GM23338 (cell line): ENCODE results near the gene IDH3A. TPM values are rescaled to one million over a fixed set of nuclear protein-coding genes. Genes with fewer than 3 reads are reported as not detected.

ENCODE experiments used
- ATAC-seq: fragments of 200-7000 bp; cut with Tn5 transposase; 3 replicates; pipeline ENCODE4 v1.9.1; 2020
- DNase-seq: peaks from one replicate; pipeline ENCODE4 v3.0.0-alpha.2; 2015; ENCODE audit warnings: low spot score
- H2AFZ ChIP-seq: fragments of 200-600 bp; sonication (generic); 2 replicates; pipeline ENCODE4 v1.8.0; 2016; ENCODE audit warnings: antibody characterized with exemption, mild to moderate bottlenecking, moderate library complexity
- H3F3A ChIP-seq: fragments of 200-600 bp; sonication (generic); replicated peaks from 2 replicates; pipeline ENCODE4 v1.8.0; 2017; ENCODE audit warnings: antibody characterized with exemption, mixed run types, low read depth
- H3K27ac ChIP-seq: fragments of 200-600 bp; sonication (generic); 2 replicates; pipeline ENCODE4 v1.6.1; 2016; ENCODE audit warnings: low read depth
- H3K27me3 ChIP-seq: fragments of 200-600 bp; sonication (generic); 2 replicates; pipeline ENCODE4 v1.8.0; 2016; ENCODE audit warnings: mild to moderate bottlenecking, mixed run types, moderate library complexity; ENCODE audit not compliant: insufficient read depth
- H3K36me3 ChIP-seq: fragments of 200-600 bp; sonication (generic); 2 replicates; pipeline ENCODE4 v1.8.0; 2016; ENCODE audit warnings: mild to moderate bottlenecking; ENCODE audit not compliant: insufficient read depth
- H3K4me1 ChIP-seq: fragments of 200-600 bp; sonication (generic); 2 replicates; pipeline ENCODE4 v1.8.0; 2016; ENCODE audit warnings: mild to moderate bottlenecking, moderate library complexity; ENCODE audit not compliant: insufficient read depth
- H3K4me2 ChIP-seq: fragments of 200-600 bp; sonication (generic); 2 replicates; pipeline ENCODE4 v1.7.1; 2017; ENCODE audit warnings: mixed run types
- H3K4me3 ChIP-seq: fragments of 200-600 bp; sonication (generic); 2 replicates; pipeline ENCODE4 v1.6.1; 2016; ENCODE audit warnings: mixed run types
- H3K79me2 ChIP-seq: fragments of 200-600 bp; sonication (generic); replicated peaks from 2 replicates; pipeline ENCODE4 v1.8.0; 2017; ENCODE audit warnings: mild to moderate bottlenecking; ENCODE audit not compliant: insufficient read depth
- H3K9me2 ChIP-seq: fragments of 200-600 bp; sonication (generic); 2 replicates; pipeline ENCODE4 v1.8.0; 2017; ENCODE audit not compliant: insufficient read depth
- H4K20me1 ChIP-seq: fragments of 200-600 bp; sonication (generic); replicated peaks from 2 replicates; pipeline ENCODE4 v1.8.0; 2017; ENCODE audit warnings: mild to moderate bottlenecking; ENCODE audit not compliant: insufficient read depth
- H3K27ac Mint-ChIP-seq: 2 replicates; pipeline ENCODE4 v1.8.0; 2020; ENCODE audit warnings: inconsistent platforms, mild to moderate bottlenecking, moderate library complexity, mixed read lengths
- H3K27me3 Mint-ChIP-seq: 3 replicates; pipeline ENCODE4 v1.8.0; 2022; ENCODE audit warnings: low read depth, mild to moderate bottlenecking, moderate library complexity, mixed read lengths, inconsistent platforms; ENCODE audit not compliant: insufficient read depth, poor library complexity
- H3K36me3 Mint-ChIP-seq: 3 replicates; pipeline ENCODE4 v1.8.0; 2021; ENCODE audit warnings: low read depth, mild to moderate bottlenecking, inconsistent platforms, moderate library complexity, mixed read lengths
- H3K4me1 Mint-ChIP-seq: 3 replicates; pipeline ENCODE4 v1.8.0; 2020; ENCODE audit warnings: mild to moderate bottlenecking, inconsistent platforms, mixed read lengths
- H3K4me3 Mint-ChIP-seq: 3 replicates; pipeline ENCODE4 v1.8.0; 2021; ENCODE audit warnings: moderate library complexity, mild to moderate bottlenecking, inconsistent platforms, mixed read lengths
- H3K9me3 Mint-ChIP-seq: 3 replicates; pipeline ENCODE4 v1.8.0; 2020; ENCODE audit warnings: moderate library complexity, mild to moderate bottlenecking, inconsistent platforms, mixed read lengths
- JUNB ChIP-seq: IDR thresholded peaks from one replicate; pipeline ENCODE4 v1.6.1; 2016; ENCODE audit warnings: antibody characterized with exemption; ENCODE audit not compliant: unreplicated experiment
- NANOG ChIP-seq: IDR thresholded peaks from 2 replicates; pipeline ENCODE4 v1.6.1; 2016; ENCODE audit warnings: antibody characterized with exemption, borderline replicate concordance
- POLR2AphosphoS5 ChIP-seq: IDR thresholded peaks from 2 replicates; pipeline ENCODE4 v1.6.1; 2016; ENCODE audit warnings: antibody characterized with exemption, low read depth
- STAT1 ChIP-seq: IDR thresholded peaks from one replicate; pipeline ENCODE4 v1.6.1; 2016; ENCODE audit warnings: antibody characterized with exemption; ENCODE audit not compliant: unreplicated experiment
- ZNF331 ChIP-seq: fragments of 250-450 bp; sonication (Bioruptor Pico); IDR thresholded peaks from 2 replicates; pipeline ENCODE4 v1.5.0; 2020; ENCODE audit warnings: low read depth, mild to moderate bottlenecking, moderate library complexity
- ZNF462 ChIP-seq: fragments of 250-450 bp; sonication (Bioruptor Pico); IDR thresholded peaks from 2 replicates; pipeline ENCODE4 v1.5.0; 2020; ENCODE audit warnings: mild to moderate bottlenecking, moderate library complexity
- polyA plus RNA-seq: library from polyadenylated mRNA; unstranded; fragments of >200 nt; fragmentation: Nextera tagmentation; extraction: Ambion mirVana; gene quantifications from 2 replicates; pipeline ENCODE4 v1.2.1, GENCODE V29; 2016
- total RNA-seq: library from RNA; depleted of rRNA; stranded (reverse); fragments of >200 nt; shearing (Covaris generic); gene quantifications from 2 replicates; pipeline ENCODE4 v1.2.3, GENCODE V29; 2014
- TF ChIP-seq, protein P1 (sequence below): IDR thresholded peaks from one replicate; pipeline ENCODE4 v1.6.1; 2018; ENCODE audit warnings: antibody characterized with exemption; ENCODE audit not compliant: unreplicated experiment

Gene IDH3A
- total and polyA plus RNA-seq, 2 experiments from 2014 or later, result 24.1 to 41.6 TPM

DNA sequence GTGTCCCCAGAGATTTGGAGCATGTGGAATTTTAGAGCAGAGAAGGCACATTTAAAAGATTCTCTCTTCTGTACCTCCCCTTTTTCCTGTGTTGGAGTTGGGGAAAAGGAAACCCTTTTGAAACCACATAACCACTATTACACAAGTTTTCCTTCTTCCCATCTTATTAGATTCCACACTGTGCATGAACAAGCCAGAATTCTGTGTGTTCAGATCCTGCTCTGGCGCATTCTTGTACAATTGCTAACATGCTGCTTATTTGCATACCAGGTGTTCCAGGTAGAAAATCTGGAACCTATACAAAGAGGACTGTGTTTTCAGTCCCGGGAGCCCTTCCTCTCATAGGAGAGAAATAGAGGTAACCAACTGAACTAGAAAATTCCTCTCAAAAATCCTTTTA, 15.4 kb upstream of the IDH3A start:
- no peak overlapping the region for H3K4me3 ChIP-seq
- H3K79me2 ChIP-seq, result no peaks in the 10 kb centered on the region
- H3K27me3 Mint-ChIP-seq, result peaks cover 6% of the 10 kb centered on the region
- no peaks in the 10 kb centered on the region for H3K36me3 Mint-ChIP-seq
- TF ChIP-seq NANOG (no peak), STAT1 (no peak), ZNF462 (no peak), ZNF331 (CRISPR knock-in tag) (no peak), JUNB (no peak), POLR2AphosphoS5 (no peak)
- TF ChIP-seq, protein P1, sequence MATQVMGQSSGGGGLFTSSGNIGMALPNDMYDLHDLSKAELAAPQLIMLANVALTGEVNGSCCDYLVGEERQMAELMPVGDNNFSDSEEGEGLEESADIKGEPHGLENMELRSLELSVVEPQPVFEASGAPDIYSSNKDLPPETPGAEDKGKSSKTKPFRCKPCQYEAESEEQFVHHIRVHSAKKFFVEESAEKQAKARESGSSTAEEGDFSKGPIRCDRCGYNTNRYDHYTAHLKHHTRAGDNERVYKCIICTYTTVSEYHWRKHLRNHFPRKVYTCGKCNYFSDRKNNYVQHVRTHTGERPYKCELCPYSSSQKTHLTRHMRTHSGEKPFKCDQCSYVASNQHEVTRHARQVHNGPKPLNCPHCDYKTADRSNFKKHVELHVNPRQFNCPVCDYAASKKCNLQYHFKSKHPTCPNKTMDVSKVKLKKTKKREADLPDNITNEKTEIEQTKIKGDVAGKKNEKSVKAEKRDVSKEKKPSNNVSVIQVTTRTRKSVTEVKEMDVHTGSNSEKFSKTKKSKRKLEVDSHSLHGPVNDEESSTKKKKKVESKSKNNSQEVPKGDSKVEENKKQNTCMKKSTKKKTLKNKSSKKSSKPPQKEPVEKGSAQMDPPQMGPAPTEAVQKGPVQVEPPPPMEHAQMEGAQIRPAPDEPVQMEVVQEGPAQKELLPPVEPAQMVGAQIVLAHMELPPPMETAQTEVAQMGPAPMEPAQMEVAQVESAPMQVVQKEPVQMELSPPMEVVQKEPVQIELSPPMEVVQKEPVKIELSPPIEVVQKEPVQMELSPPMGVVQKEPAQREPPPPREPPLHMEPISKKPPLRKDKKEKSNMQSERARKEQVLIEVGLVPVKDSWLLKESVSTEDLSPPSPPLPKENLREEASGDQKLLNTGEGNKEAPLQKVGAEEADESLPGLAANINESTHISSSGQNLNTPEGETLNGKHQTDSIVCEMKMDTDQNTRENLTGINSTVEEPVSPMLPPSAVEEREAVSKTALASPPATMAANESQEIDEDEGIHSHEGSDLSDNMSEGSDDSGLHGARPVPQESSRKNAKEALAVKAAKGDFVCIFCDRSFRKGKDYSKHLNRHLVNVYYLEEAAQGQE, result no peak
- H3K9me3 Mint-ChIP-seq, result no peaks in the 10 kb centered on the region
- H3F3A ChIP-seq, result 0 out of 2 replicates have a peak, but pooled peaks cover 6% of the 10 kb centered on the region
- ATAC-seq, result no peak
- H3K4me1 Mint-ChIP-seq, result peaks cover 24% of the 10 kb centered on the region
- H3K9me2 ChIP-seq, result no peaks in the 10 kb centered on the region
- no peak for DNase-seq
- H4K20me1 ChIP-seq, result no peaks in the 10 kb centered on the region
- peaks cover 18% of the 10 kb centered on the region; the same call in 1 of the 2 replicates for H3K4me1 ChIP-seq
- no peaks in the 10 kb centered on the region for H3K27me3 ChIP-seq
- no peak overlapping the region for H3K4me2 ChIP-seq
- no peak overlapping the region for H3K4me3 Mint-ChIP-seq
- no peak overlapping the region for H3K27ac Mint-ChIP-seq
- no peak overlapping the region for H3K27ac ChIP-seq
- H2AFZ ChIP-seq, result no peak overlapping the region
- no peaks in the 10 kb centered on the region for H3K36me3 ChIP-seq
